HG02798 (cell line): Measurements from ENCODE around the gene GAB2.
"Not testable (repeated sequence)": the region's sequence is repeated elsewhere in the genome, so short reads cannot be mapped to it uniquely, and the experiment has no call there.

Source experiments
- ATAC-seq: cut with Tn5 transposase; IDR thresholded peaks from one replicate; pipeline ENCODE4 v1.9.1; 2021; ENCODE audit warnings: mild to moderate bottlenecking; ENCODE audit not compliant: unreplicated experiment, poor library complexity

The GAB2 gene

GRCh38 chr11:78261828-78262227 lies 155.8 kb downstream of the GAB2 start:
- no peak for ATAC-seq

GRCh38 chr11:78261367-78261766 lies 156.3 kb downstream of the GAB2 start:
- ATAC-seq: no peak

- no peak for ATAC-seq
Measured at GRCh38 chr11:78259777-78260487, 157.7 kb downstream of the GAB2 start.

GRCh38 chr11:78257654-78258053 lies 160.0 kb downstream of the GAB2 start:
- ATAC-seq: no peak

- no peak for ATAC-seq
Measured at GRCh38 chr11:78256962-78257361, 160.7 kb downstream of the GAB2 start.

GRCh38 chr11:78255919-78256318 lies 161.7 kb downstream of the GAB2 start:
- ATAC-seq: no peak

- ATAC-seq: no peak
Measured at GRCh38 chr11:78254268-78254667, 163.4 kb downstream of the GAB2 start.

- no peak for ATAC-seq
Measured at GRCh38 chr11:78253797-78254196, 163.8 kb downstream of the GAB2 start.

- ATAC-seq: no peak
Measured at GRCh38 chr11:78251083-78251775, 166.4 kb downstream of the GAB2 start.

- no peak for ATAC-seq
Measured at GRCh38 chr11:78250099-78250498, 167.5 kb downstream of the GAB2 start.

- ATAC-seq: no peak
Measured at GRCh38 chr11:78248903-78249302, 168.7 kb downstream of the GAB2 start.

- ATAC-seq: no peak
Measured at GRCh38 chr11:78248191-78248590, 169.4 kb downstream of the GAB2 start.

- no peak for ATAC-seq
Measured at GRCh38 chr11:78244546-78245255, 172.9 kb downstream of the GAB2 start.

GRCh38 chr11:78244080-78244479 lies 173.5 kb downstream of the GAB2 start:
- no peak for ATAC-seq

- ATAC-seq: no peak
Measured at GRCh38 chr11:78241475-78241874, 176.1 kb downstream of the GAB2 start.

GRCh38 chr11:78239781-78240180 lies 177.8 kb downstream of the GAB2 start:
- no peak for ATAC-seq

- no peak for ATAC-seq
Measured at GRCh38 chr11:78237293-78238046, 180.2 kb downstream of the GAB2 start.

GRCh38 chr11:78234006-78234405 lies 183.6 kb downstream of the GAB2 start:
- ATAC-seq: no peak

GRCh38 chr11:78233046-78233445 lies 184.6 kb downstream of the GAB2 start:
- not testable (repeated sequence) for ATAC-seq

GRCh38 chr11:78231962-78232501 lies 185.6 kb downstream of the GAB2 start:
- ATAC-seq: no peak
